HL-60 (cell line): ENCODE results near the gene EFNA5.

Experiments used
- DNase-seq, 2 experiments: peaks; one replicate each; pipeline ENCODE4 v3.0.0-alpha.2; 2010 to 2020; ENCODE audit warnings: low read depth in 1 of 2, low spot score in 1 of 2
- H3K27ac ChIP-seq: fragments of 250-450 bp; sonication (Bioruptor Pico); replicated peaks from 2 replicates; pipeline ENCODE4 v1.5.1; 2020; ENCODE audit warnings: mild to moderate bottlenecking, moderate library complexity
- H3K27me3 ChIP-seq: fragments of 250-450 bp; sonication (Bioruptor Pico); 2 replicates; pipeline ENCODE4 v1.5.1; 2021; ENCODE audit warnings: mild to moderate bottlenecking, moderate library complexity; ENCODE audit not compliant: insufficient read depth, poor library complexity, severe bottlenecking
- H3K4me3 ChIP-seq: replicated peaks from 2 replicates; pipeline ENCODE4 v1.5.1; 2011; ENCODE audit warnings: mild to moderate bottlenecking, control low read depth, low read length; ENCODE audit not compliant: insufficient read depth
- CTCF ChIP-seq: IDR thresholded peaks from one replicate; pipeline ENCODE4 v1.5.1; 2011; ENCODE audit warnings: low read length, control low read depth, inconsistent platforms; ENCODE audit not compliant: insufficient read depth
- GABPA ChIP-seq: IDR thresholded peaks from 2 replicates; pipeline ENCODE4 v1.6.1; 2012; ENCODE audit warnings: low read depth
- POLR2AphosphoS5 ChIP-seq: IDR thresholded peaks from 2 replicates; pipeline ENCODE4 v1.6.1; 2012; ENCODE audit warnings: low read depth
- REST ChIP-seq: IDR thresholded peaks from 2 replicates; pipeline ENCODE4 v1.6.1; 2012; ENCODE audit warnings: low read depth; ENCODE audit not compliant: insufficient replicate concordance
- SPI1 ChIP-seq: IDR thresholded peaks from 2 replicates; pipeline ENCODE4 v1.6.1; 2012; ENCODE audit warnings: low read depth, mild to moderate bottlenecking, borderline replicate concordance

Gene EFNA5

GRCh38 chr5:107361945-107362344 is 308.8 kb downstream of the EFNA5 start:
- Histone ChIP-seq H3K4me3 (no peak overlapping the region), H3K27ac (no peak overlapping the region), H3K27me3 (no peaks in the 10 kb centered on the region)
- no peak for TF ChIP-seq REST
- no peak for TF ChIP-seq SPI1
- no peak for TF ChIP-seq GABPA
- TF ChIP-seq POLR2AphosphoS5, result no peak
- no peak for TF ChIP-seq CTCF
- peak; percentile 69 to 90 for DNase-seq

- DNase-seq, result no peak
- Histone ChIP-seq H3K27me3 (no peaks in the 10 kb centered on the region), H3K27ac (no peak overlapping the region), H3K4me3 (no peak overlapping the region)
- TF ChIP-seq SPI1, result no peak
- no peak for TF ChIP-seq POLR2AphosphoS5
- no peak for TF ChIP-seq CTCF
- no peak for TF ChIP-seq REST
- TF ChIP-seq GABPA, result no peak
Observed at GRCh38 chr5:107359916-107360234, 310.9 kb downstream of the EFNA5 start.

GRCh38 chr5:107359033-107359915 is 311.5 kb downstream of the EFNA5 start:
- DNase-seq, result no peak

More at GRCh38 chr5:107359033-107359915, 311.5 kb downstream of the EFNA5 start:
- no peak for TF ChIP-seq CTCF
- no peak for TF ChIP-seq GABPA
- TF ChIP-seq REST, result no peak
- no peak for TF ChIP-seq POLR2AphosphoS5
- TF ChIP-seq SPI1, result no peak
- no peak overlapping the region for H3K4me3 ChIP-seq
- no peaks in the 10 kb centered on the region for H3K27me3 ChIP-seq
- no peak overlapping the region for H3K27ac ChIP-seq
